Sigmoid colon (tissue), 4 donors: ENCODE data around the gene ZBTB7C.

Experiments used
- CTCF ChIP-seq, 4 experiments: fragments of 450-650 bp in 3 of 4; fragments of 200-600 bp in 1 of 4; IDR thresholded peaks; one replicate each; pipeline ENCODE4 v1.5.1; 2016 to 2019; ENCODE audit warnings: antibody characterized with exemption in 4 of 4, mild to moderate bottlenecking in 3 of 4, moderate library complexity in 2 of 4
- POLR2A ChIP-seq, 2 donors: fragments of 450-650 bp; IDR thresholded peaks; one replicate each; pipeline ENCODE4 v1.6.1; 2016; ENCODE audit warnings: antibody characterized with exemption in 2 of 2, mild to moderate bottlenecking in 2 of 2, moderate library complexity in 2 of 2
- POLR2AphosphoS5 ChIP-seq, 4 donors: sonication (generic); formaldehyde crosslinking; IDR thresholded peaks; one replicate each; pipeline ENCODE4 v1.6.1; 2017; ENCODE audit warnings: antibody characterized with exemption in 4 of 4

GRCh38 chr18:48163738-48164115 lies 245.5 kb downstream of the ZBTB7C start:
- TF ChIP-seq CTCF (IDR thresholded peaks at IDR 0.05) (no peak), POLR2A (IDR thresholded peaks at IDR 0.05) (no peak), POLR2AphosphoS5 (IDR thresholded peaks at IDR 0.05) (no peak)
